GM23338 (cell line): ENCODE results near the gene GATAD2B. TPM values are rescaled to one million over a fixed set of nuclear protein-coding genes. Genes with fewer than 3 reads are reported as not detected.

Source experiments
- ATAC-seq: fragments of 200-7000 bp; cut with Tn5 transposase; 3 replicates; pipeline ENCODE4 v1.9.1; 2020
- DNase-seq: peaks from one replicate; pipeline ENCODE4 v3.0.0-alpha.2; 2015; ENCODE audit warnings: low spot score
- H2AFZ ChIP-seq: fragments of 200-600 bp; sonication (generic); 2 replicates; pipeline ENCODE4 v1.8.0; 2016; ENCODE audit warnings: antibody characterized with exemption, mild to moderate bottlenecking, moderate library complexity
- H3F3A ChIP-seq: fragments of 200-600 bp; sonication (generic); replicated peaks from 2 replicates; pipeline ENCODE4 v1.8.0; 2017; ENCODE audit warnings: antibody characterized with exemption, mixed run types, low read depth
- H3K27ac ChIP-seq: fragments of 200-600 bp; sonication (generic); 2 replicates; pipeline ENCODE4 v1.6.1; 2016; ENCODE audit warnings: low read depth
- H3K27me3 ChIP-seq: fragments of 200-600 bp; sonication (generic); 2 replicates; pipeline ENCODE4 v1.8.0; 2016; ENCODE audit warnings: mild to moderate bottlenecking, mixed run types, moderate library complexity; ENCODE audit not compliant: insufficient read depth
- H3K36me3 ChIP-seq: fragments of 200-600 bp; sonication (generic); 2 replicates; pipeline ENCODE4 v1.8.0; 2016; ENCODE audit warnings: mild to moderate bottlenecking; ENCODE audit not compliant: insufficient read depth
- H3K4me1 ChIP-seq: fragments of 200-600 bp; sonication (generic); 2 replicates; pipeline ENCODE4 v1.8.0; 2016; ENCODE audit warnings: mild to moderate bottlenecking, moderate library complexity; ENCODE audit not compliant: insufficient read depth
- H3K4me2 ChIP-seq: fragments of 200-600 bp; sonication (generic); 2 replicates; pipeline ENCODE4 v1.7.1; 2017; ENCODE audit warnings: mixed run types
- H3K4me3 ChIP-seq: fragments of 200-600 bp; sonication (generic); 2 replicates; pipeline ENCODE4 v1.6.1; 2016; ENCODE audit warnings: mixed run types
- H3K79me2 ChIP-seq: fragments of 200-600 bp; sonication (generic); replicated peaks from 2 replicates; pipeline ENCODE4 v1.8.0; 2017; ENCODE audit warnings: mild to moderate bottlenecking; ENCODE audit not compliant: insufficient read depth
- H3K9me2 ChIP-seq: fragments of 200-600 bp; sonication (generic); 2 replicates; pipeline ENCODE4 v1.8.0; 2017; ENCODE audit not compliant: insufficient read depth
- H4K20me1 ChIP-seq: fragments of 200-600 bp; sonication (generic); replicated peaks from 2 replicates; pipeline ENCODE4 v1.8.0; 2017; ENCODE audit warnings: mild to moderate bottlenecking; ENCODE audit not compliant: insufficient read depth
- H3K27ac Mint-ChIP-seq: 2 replicates; pipeline ENCODE4 v1.8.0; 2020; ENCODE audit warnings: inconsistent platforms, mild to moderate bottlenecking, moderate library complexity, mixed read lengths
- H3K27me3 Mint-ChIP-seq: 3 replicates; pipeline ENCODE4 v1.8.0; 2022; ENCODE audit warnings: low read depth, mild to moderate bottlenecking, moderate library complexity, mixed read lengths, inconsistent platforms; ENCODE audit not compliant: insufficient read depth, poor library complexity
- H3K36me3 Mint-ChIP-seq: 3 replicates; pipeline ENCODE4 v1.8.0; 2021; ENCODE audit warnings: low read depth, mild to moderate bottlenecking, inconsistent platforms, moderate library complexity, mixed read lengths
- H3K4me1 Mint-ChIP-seq: 3 replicates; pipeline ENCODE4 v1.8.0; 2020; ENCODE audit warnings: mild to moderate bottlenecking, inconsistent platforms, mixed read lengths
- H3K4me3 Mint-ChIP-seq: 3 replicates; pipeline ENCODE4 v1.8.0; 2021; ENCODE audit warnings: moderate library complexity, mild to moderate bottlenecking, inconsistent platforms, mixed read lengths
- H3K9me3 Mint-ChIP-seq: 3 replicates; pipeline ENCODE4 v1.8.0; 2020; ENCODE audit warnings: moderate library complexity, mild to moderate bottlenecking, inconsistent platforms, mixed read lengths
- CREB1 ChIP-seq: fragments of 250-450 bp; sonication (Bioruptor Pico); IDR thresholded peaks from 2 replicates; pipeline ENCODE4 v1.5.0; 2020; ENCODE audit warnings: low read depth, mild to moderate bottlenecking, moderate library complexity
- EZH2 ChIP-seq: fragments of 200-600 bp; sonication (generic); IDR thresholded peaks from one replicate; pipeline ENCODE4 v1.8.0; 2017; ENCODE audit warnings: antibody characterized with exemption, mild to moderate bottlenecking, low read depth; ENCODE audit not compliant: unreplicated experiment
- EZH2phosphoT487 ChIP-seq: fragments of 200-600 bp; sonication (generic); IDR thresholded peaks from one replicate; pipeline ENCODE4 v1.8.1; 2018; ENCODE audit warnings: antibody characterized with exemption; ENCODE audit not compliant: unreplicated experiment
- JUNB ChIP-seq: IDR thresholded peaks from one replicate; pipeline ENCODE4 v1.6.1; 2016; ENCODE audit warnings: antibody characterized with exemption; ENCODE audit not compliant: unreplicated experiment
- POLR2AphosphoS5 ChIP-seq: IDR thresholded peaks from 2 replicates; pipeline ENCODE4 v1.6.1; 2016; ENCODE audit warnings: antibody characterized with exemption, low read depth
- STAT1 ChIP-seq: IDR thresholded peaks from one replicate; pipeline ENCODE4 v1.6.1; 2016; ENCODE audit warnings: antibody characterized with exemption; ENCODE audit not compliant: unreplicated experiment
- ZNF114 ChIP-seq: fragments of 250-450 bp; sonication (Bioruptor Pico); IDR thresholded peaks from 2 replicates; pipeline ENCODE4 v1.5.0; 2020; ENCODE audit warnings: mild to moderate bottlenecking, moderate library complexity
- ZNF331 ChIP-seq: fragments of 250-450 bp; sonication (Bioruptor Pico); IDR thresholded peaks from 2 replicates; pipeline ENCODE4 v1.5.0; 2020; ENCODE audit warnings: low read depth, mild to moderate bottlenecking, moderate library complexity
- polyA plus RNA-seq: library from polyadenylated mRNA; unstranded; fragments of >200 nt; fragmentation: Nextera tagmentation; extraction: Ambion mirVana; gene quantifications from 2 replicates; pipeline ENCODE4 v1.2.1, GENCODE V29; 2016
- total RNA-seq: library from RNA; depleted of rRNA; stranded (reverse); fragments of >200 nt; shearing (Covaris generic); gene quantifications from 2 replicates; pipeline ENCODE4 v1.2.3, GENCODE V29; 2014
- TF ChIP-seq, protein P1 (sequence below), 2 experiments: fragments of 200-600 bp in 1 of 2; sonication (generic) in 1 of 2; conservative IDR thresholded peaks; 2 replicates each; pipeline versions ENCODE4 v1.5.1 to v1.6.1; 2016 to 2017; ENCODE audit warnings: antibody characterized with exemption in 2 of 2, low read depth in 2 of 2, mild to moderate bottlenecking in 2 of 2, moderate library complexity in 1 of 2
- TF ChIP-seq, protein P2 (sequence below): fragments of 250-450 bp; sonication (Bioruptor Pico); IDR thresholded peaks from 2 replicates; pipeline ENCODE4 v1.5.0; 2020; ENCODE audit warnings: mild to moderate bottlenecking, moderate library complexity
- TF ChIP-seq, protein P3 (sequence below): IDR thresholded peaks from 2 replicates; pipeline ENCODE4 v1.6.1; 2016; ENCODE audit warnings: antibody characterized with exemption
- TF ChIP-seq, protein P4 (sequence below): IDR thresholded peaks from one replicate; pipeline ENCODE4 v1.6.1; 2018; ENCODE audit warnings: antibody characterized with exemption; ENCODE audit not compliant: unreplicated experiment

The GATAD2B gene
- total and polyA plus RNA-seq, 2 experiments from 2014 or later, result 5.2 to 17.8 TPM

DNA sequence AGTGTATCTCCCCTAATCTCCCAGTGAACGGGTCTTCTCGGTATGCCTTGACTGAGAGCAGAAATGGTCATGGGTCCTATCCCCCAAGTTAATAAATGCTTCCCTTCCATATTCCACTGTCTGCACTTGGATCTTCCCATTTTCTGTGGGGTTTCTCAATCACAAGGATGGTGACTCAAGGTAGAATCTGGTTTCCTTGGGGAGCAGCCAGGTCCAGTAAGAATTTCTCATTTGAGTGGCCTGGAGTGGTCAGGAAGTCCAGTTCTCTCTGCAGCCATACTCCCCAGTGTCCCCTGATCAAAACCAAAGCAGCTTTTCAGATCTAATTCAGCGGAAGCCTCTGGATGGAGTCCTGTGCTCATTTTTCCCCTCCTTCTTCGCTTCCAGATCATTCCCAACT, 162.3 kb downstream of the GATAD2B start:
- DNase-seq (no peak), ATAC-seq (no peak)
- no peaks in the 10 kb centered on the region for H3K79me2 ChIP-seq
- TF ChIP-seq, protein P1, sequence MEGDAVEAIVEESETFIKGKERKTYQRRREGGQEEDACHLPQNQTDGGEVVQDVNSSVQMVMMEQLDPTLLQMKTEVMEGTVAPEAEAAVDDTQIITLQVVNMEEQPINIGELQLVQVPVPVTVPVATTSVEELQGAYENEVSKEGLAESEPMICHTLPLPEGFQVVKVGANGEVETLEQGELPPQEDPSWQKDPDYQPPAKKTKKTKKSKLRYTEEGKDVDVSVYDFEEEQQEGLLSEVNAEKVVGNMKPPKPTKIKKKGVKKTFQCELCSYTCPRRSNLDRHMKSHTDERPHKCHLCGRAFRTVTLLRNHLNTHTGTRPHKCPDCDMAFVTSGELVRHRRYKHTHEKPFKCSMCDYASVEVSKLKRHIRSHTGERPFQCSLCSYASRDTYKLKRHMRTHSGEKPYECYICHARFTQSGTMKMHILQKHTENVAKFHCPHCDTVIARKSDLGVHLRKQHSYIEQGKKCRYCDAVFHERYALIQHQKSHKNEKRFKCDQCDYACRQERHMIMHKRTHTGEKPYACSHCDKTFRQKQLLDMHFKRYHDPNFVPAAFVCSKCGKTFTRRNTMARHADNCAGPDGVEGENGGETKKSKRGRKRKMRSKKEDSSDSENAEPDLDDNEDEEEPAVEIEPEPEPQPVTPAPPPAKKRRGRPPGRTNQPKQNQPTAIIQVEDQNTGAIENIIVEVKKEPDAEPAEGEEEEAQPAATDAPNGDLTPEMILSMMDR (conservative IDR thresholded peaks at IDR 0.05; ENCODE audit: low read depth in 2 of 2), result no peak
- TF ChIP-seq, protein P2, sequence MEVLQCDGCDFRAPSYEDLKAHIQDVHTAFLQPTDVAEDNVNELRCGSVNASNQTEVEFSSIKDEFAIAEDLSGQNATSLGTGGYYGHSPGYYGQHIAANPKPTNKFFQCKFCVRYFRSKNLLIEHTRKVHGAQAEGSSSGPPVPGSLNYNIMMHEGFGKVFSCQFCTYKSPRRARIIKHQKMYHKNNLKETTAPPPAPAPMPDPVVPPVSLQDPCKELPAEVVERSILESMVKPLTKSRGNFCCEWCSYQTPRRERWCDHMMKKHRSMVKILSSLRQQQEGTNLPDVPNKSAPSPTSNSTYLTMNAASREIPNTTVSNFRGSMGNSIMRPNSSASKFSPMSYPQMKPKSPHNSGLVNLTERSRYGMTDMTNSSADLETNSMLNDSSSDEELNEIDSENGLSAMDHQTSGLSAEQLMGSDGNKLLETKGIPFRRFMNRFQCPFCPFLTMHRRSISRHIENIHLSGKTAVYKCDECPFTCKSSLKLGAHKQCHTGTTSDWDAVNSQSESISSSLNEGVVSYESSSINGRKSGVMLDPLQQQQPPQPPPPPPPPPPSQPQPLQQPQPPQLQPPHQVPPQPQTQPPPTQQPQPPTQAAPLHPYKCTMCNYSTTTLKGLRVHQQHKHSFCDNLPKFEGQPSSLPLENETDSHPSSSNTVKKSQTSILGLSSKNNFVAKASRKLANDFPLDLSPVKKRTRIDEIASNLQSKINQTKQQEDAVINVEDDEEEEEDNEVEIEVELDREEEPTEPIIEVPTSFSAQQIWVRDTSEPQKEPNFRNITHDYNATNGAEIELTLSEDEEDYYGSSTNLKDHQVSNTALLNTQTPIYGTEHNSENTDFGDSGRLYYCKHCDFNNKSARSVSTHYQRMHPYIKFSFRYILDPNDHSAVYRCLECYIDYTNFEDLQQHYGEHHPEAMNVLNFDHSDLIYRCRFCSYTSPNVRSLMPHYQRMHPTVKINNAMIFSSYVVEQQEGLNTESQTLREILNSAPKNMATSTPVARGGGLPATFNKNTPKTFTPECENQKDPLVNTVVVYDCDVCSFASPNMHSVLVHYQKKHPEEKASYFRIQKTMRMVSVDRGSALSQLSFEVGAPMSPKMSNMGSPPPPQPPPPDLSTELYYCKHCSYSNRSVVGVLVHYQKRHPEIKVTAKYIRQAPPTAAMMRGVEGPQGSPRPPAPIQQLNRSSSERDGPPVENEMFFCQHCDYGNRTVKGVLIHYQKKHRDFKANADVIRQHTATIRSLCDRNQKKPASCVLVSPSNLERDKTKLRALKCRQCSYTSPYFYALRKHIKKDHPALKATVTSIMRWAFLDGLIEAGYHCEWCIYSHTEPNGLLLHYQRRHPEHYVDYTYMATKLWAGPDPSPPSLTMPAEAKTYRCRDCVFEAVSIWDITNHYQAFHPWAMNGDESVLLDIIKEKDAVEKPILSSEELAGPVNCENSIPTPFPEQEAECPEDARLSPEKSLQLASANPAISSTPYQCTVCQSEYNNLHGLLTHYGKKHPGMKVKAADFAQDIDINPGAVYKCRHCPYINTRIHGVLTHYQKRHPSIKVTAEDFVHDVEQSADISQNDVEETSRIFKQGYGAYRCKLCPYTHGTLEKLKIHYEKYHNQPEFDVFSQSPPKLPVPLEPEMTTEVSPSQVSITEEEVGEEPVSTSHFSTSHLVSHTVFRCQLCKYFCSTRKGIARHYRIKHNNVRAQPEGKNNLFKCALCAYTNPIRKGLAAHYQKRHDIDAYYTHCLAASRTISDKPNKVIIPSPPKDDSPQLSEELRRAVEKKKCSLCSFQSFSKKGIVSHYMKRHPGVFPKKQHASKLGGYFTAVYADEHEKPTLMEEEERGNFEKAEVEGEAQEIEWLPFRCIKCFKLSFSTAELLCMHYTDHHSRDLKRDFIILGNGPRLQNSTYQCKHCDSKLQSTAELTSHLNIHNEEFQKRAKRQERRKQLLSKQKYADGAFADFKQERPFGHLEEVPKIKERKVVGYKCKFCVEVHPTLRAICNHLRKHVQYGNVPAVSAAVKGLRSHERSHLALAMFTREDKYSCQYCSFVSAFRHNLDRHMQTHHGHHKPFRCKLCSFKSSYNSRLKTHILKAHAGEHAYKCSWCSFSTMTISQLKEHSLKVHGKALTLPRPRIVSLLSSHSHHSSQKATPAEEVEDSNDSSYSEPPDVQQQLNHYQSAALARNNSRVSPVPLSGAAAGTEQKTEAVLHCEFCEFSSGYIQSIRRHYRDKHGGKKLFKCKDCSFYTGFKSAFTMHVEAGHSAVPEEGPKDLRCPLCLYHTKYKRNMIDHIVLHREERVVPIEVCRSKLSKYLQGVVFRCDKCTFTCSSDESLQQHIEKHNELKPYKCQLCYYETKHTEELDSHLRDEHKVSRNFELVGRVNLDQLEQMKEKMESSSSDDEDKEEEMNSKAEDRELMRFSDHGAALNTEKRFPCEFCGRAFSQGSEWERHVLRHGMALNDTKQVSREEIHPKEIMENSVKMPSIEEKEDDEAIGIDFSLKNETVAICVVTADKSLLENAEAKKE (CRISPR knock-in tag), result no peak
- TF ChIP-seq POLR2AphosphoS5 (no peak), EZH2 (no peak), CREB1 (CRISPR knock-in tag) (no peak), ZNF331 (no peak), EZH2phosphoT487 (no peak), JUNB (no peak), STAT1 (no peak), ZNF114 (CRISPR knock-in tag) (no peak)
- TF ChIP-seq, protein P3, sequence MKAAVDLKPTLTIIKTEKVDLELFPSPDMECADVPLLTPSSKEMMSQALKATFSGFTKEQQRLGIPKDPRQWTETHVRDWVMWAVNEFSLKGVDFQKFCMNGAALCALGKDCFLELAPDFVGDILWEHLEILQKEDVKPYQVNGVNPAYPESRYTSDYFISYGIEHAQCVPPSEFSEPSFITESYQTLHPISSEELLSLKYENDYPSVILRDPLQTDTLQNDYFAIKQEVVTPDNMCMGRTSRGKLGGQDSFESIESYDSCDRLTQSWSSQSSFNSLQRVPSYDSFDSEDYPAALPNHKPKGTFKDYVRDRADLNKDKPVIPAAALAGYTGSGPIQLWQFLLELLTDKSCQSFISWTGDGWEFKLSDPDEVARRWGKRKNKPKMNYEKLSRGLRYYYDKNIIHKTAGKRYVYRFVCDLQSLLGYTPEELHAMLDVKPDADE, result no peak
- TF ChIP-seq, protein P4, sequence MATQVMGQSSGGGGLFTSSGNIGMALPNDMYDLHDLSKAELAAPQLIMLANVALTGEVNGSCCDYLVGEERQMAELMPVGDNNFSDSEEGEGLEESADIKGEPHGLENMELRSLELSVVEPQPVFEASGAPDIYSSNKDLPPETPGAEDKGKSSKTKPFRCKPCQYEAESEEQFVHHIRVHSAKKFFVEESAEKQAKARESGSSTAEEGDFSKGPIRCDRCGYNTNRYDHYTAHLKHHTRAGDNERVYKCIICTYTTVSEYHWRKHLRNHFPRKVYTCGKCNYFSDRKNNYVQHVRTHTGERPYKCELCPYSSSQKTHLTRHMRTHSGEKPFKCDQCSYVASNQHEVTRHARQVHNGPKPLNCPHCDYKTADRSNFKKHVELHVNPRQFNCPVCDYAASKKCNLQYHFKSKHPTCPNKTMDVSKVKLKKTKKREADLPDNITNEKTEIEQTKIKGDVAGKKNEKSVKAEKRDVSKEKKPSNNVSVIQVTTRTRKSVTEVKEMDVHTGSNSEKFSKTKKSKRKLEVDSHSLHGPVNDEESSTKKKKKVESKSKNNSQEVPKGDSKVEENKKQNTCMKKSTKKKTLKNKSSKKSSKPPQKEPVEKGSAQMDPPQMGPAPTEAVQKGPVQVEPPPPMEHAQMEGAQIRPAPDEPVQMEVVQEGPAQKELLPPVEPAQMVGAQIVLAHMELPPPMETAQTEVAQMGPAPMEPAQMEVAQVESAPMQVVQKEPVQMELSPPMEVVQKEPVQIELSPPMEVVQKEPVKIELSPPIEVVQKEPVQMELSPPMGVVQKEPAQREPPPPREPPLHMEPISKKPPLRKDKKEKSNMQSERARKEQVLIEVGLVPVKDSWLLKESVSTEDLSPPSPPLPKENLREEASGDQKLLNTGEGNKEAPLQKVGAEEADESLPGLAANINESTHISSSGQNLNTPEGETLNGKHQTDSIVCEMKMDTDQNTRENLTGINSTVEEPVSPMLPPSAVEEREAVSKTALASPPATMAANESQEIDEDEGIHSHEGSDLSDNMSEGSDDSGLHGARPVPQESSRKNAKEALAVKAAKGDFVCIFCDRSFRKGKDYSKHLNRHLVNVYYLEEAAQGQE, result no peak
- no peaks in the 10 kb centered on the region for H3F3A ChIP-seq
- H3K36me3 ChIP-seq, result peaks cover 44% of the 10 kb centered on the region
- H3K4me1 ChIP-seq, result no peaks in the 10 kb centered on the region
- Mint-ChIP-seq H3K27ac (no peak overlapping the region), H3K4me1 (no peaks in the 10 kb centered on the region; the same call in 2 of the 3 replicates), H3K4me3 (no peak overlapping the region), H3K27me3 (peaks cover 2% of the 10 kb centered on the region), H3K9me3 (no peaks in the 10 kb centered on the region), H3K36me3 (peaks cover 95% of the 10 kb centered on the region)
- no peak overlapping the region for H3K4me3 ChIP-seq
- no peak overlapping the region for H3K27ac ChIP-seq
- no peak overlapping the region for H2AFZ ChIP-seq
- H3K27me3 ChIP-seq, result no peaks in the 10 kb centered on the region
- H3K9me2 ChIP-seq, result no peaks in the 10 kb centered on the region
- no peak overlapping the region for H3K4me2 ChIP-seq
- H4K20me1 ChIP-seq, result no peaks in the 10 kb centered on the region; the same call in none of the 2 replicates
